Neural cell (in vitro differentiated cells): Measurements from ENCODE around the gene ERCC4. TPM values are rescaled to one million over a fixed set of nuclear protein-coding genes. Genes with fewer than 3 reads are reported as not detected.

Source experiments
- H2AFZ ChIP-seq: fragments of 200-600, 300-800 bp; sonication (generic), shearing (Covaris generic); 2 replicates; pipeline ENCODE4 v1.6.0; 2014; ENCODE audit warnings: low read depth, mild to moderate bottlenecking, antibody characterized with exemption, low read length, moderate library complexity
- H3F3A ChIP-seq: fragments of 200-600 bp; shearing (Covaris generic); 2 replicates; pipeline ENCODE4 v1.6.1; 2016; ENCODE audit warnings: mild to moderate bottlenecking, moderate library complexity, mixed read lengths, antibody characterized with exemption, low read length; ENCODE audit not compliant: insufficient read depth, poor library complexity, severe bottlenecking
- H3K27ac ChIP-seq: fragments of 200-600, 300-800 bp; sonication (generic), shearing (Covaris generic); 2 replicates; pipeline ENCODE4 v1.5.1; 2014; ENCODE audit warnings: mild to moderate bottlenecking, low read length, moderate library complexity
- H3K27me3 ChIP-seq: fragments of 300-800, 200-600 bp; sonication (generic), shearing (Covaris generic); 2 replicates; pipeline ENCODE4 v1.6.0; 2014; ENCODE audit warnings: mild to moderate bottlenecking, low read depth, low read length, moderate library complexity; ENCODE audit not compliant: insufficient read depth
- H3K36me3 ChIP-seq: fragments of 300-800, 200-600 bp; sonication (generic), shearing (Covaris generic); 2 replicates; pipeline ENCODE4 v1.5.1; 2014; ENCODE audit warnings: mild to moderate bottlenecking, antibody characterized with exemption, low read length, moderate library complexity; ENCODE audit not compliant: insufficient read depth
- H3K4me2 ChIP-seq: fragments of 300-800, 200-600 bp; sonication (generic), shearing (Covaris generic); 2 replicates; pipeline ENCODE4 v1.6.0; 2014; ENCODE audit warnings: mild to moderate bottlenecking, low read length
- H3K4me3 ChIP-seq: fragments of 300-800, 200-600 bp; sonication (generic), shearing (Covaris generic); 2 replicates; pipeline ENCODE4 v1.5.1; 2014; ENCODE audit warnings: mild to moderate bottlenecking, low read length, moderate library complexity
- H3K79me2 ChIP-seq: fragments of 200-600 bp; shearing (Covaris generic); replicated peaks from 2 replicates; pipeline ENCODE4 v1.6.0; 2014; ENCODE audit warnings: mild to moderate bottlenecking, low read length, moderate library complexity; ENCODE audit not compliant: insufficient read depth
- H3K9ac ChIP-seq: fragments of 300-800, 200-600 bp; sonication (generic), shearing (Covaris generic); 2 replicates; pipeline ENCODE4 v1.6.1; 2016; ENCODE audit warnings: mild to moderate bottlenecking, low read length, mixed read lengths
- H3K9me2 ChIP-seq: fragments of 200-600 bp; shearing (Covaris generic); 2 replicates; pipeline ENCODE4 v1.6.1; 2016; ENCODE audit warnings: mild to moderate bottlenecking, low read length, mixed read lengths; ENCODE audit not compliant: insufficient read depth
- H3K9me3 ChIP-seq: fragments of 200-600, 300-800 bp; sonication (generic), shearing (Covaris generic); 2 replicates; pipeline ENCODE4 v1.6.1; 2016; ENCODE audit warnings: mild to moderate bottlenecking, mixed run types, low read length, moderate library complexity, mixed read lengths
- H4K20me1 ChIP-seq: fragments of 200-600 bp; shearing (Covaris generic); 2 replicates; pipeline ENCODE4 v1.6.1; 2016; ENCODE audit warnings: mild to moderate bottlenecking, mixed run types; ENCODE audit not compliant: insufficient read depth
- EP300 ChIP-seq: fragments of 450-650 bp; conservative IDR thresholded peaks from 2 replicates; pipeline ENCODE4 v1.6.1; 2014; ENCODE audit warnings: antibody characterized with exemption, mild to moderate bottlenecking, moderate library complexity; ENCODE audit not compliant: poor library complexity, severe bottlenecking
- EZH2 ChIP-seq: fragments of 200-600, 300-800 bp; shearing (Covaris generic), sonication (generic); IDR thresholded peaks from 2 replicates; pipeline ENCODE4 v1.6.1; 2014; ENCODE audit warnings: antibody characterized with exemption, low read length, borderline replicate concordance, mild to moderate bottlenecking; ENCODE audit not compliant: insufficient read depth, poor library complexity, severe bottlenecking
- MXI1 ChIP-seq: fragments of 450-650 bp; conservative IDR thresholded peaks from 2 replicates; pipeline ENCODE4 v1.6.1; 2014; ENCODE audit warnings: antibody characterized with exemption, mild to moderate bottlenecking; ENCODE audit not compliant: poor library complexity, severe bottlenecking
- POLR2AphosphoS5 ChIP-seq: IDR thresholded peaks from 2 replicates; pipeline ENCODE4 v1.6.1; 2012
- RAD21 ChIP-seq: fragments of 450-650 bp; conservative IDR thresholded peaks from 2 replicates; pipeline ENCODE4 v1.6.1; 2014; ENCODE audit warnings: antibody characterized with exemption, mild to moderate bottlenecking, moderate library complexity
- SMC3 ChIP-seq: fragments of 450-650 bp; conservative IDR thresholded peaks from 2 replicates; pipeline ENCODE4 v1.6.1; 2014; ENCODE audit warnings: antibody characterized with exemption, mild to moderate bottlenecking, moderate library complexity; ENCODE audit not compliant: poor library complexity
- TAF1 ChIP-seq: IDR thresholded peaks from 2 replicates; pipeline ENCODE4 v1.6.1; 2012; ENCODE audit warnings: low read depth
- polyA plus RNA-seq: library from polyadenylated mRNA; depleted of rRNA; stranded (reverse); fragments of >200 nt; gene quantifications from 2 replicates; pipeline ENCODE4 v1.2.3, GENCODE V29; 2014
- TF ChIP-seq, protein P1 (sequence below): fragments of 450-650 bp; IDR thresholded peaks from 2 replicates; pipeline ENCODE4 v1.5.1; 2014; ENCODE audit warnings: antibody characterized with exemption, mild to moderate bottlenecking, moderate library complexity; ENCODE audit not compliant: poor library complexity, severe bottlenecking
- TF ChIP-seq, protein P2 (sequence below): IDR thresholded peaks from 2 replicates; pipeline ENCODE4 v1.6.1; 2012; ENCODE audit warnings: borderline replicate concordance

The ERCC4 gene
- polyA plus RNA-seq, 1 donor from 2014 or later, result 5.8 TPM

DNA sequence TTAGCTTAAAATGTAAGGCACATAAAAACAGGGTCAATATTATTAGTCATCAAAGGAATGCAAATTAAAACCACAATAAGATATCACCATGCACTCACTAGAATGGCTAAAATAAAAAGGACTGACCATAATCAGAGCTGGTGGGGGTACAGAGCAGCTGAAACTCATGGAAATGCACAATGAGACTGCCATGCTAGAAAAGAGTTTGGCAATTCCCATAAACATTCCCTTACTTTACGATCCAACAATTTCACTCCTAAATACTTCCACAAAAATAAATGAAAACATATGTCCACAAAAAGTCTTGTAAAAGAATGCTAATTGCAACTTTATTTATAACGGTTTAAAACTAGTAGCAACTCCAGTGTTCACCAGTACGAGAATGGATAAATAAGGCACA lies 36.1 kb upstream of the ERCC4 start:
- Histone ChIP-seq H3F3A (no peaks in the 10 kb centered on the region), H3K4me2 (no peak overlapping the region), H3K27me3 (no peaks in the 10 kb centered on the region), H3K36me3 (no peaks in the 10 kb centered on the region), H3K9ac (no peak overlapping the region), H3K9me3 (no peaks in the 10 kb centered on the region), H3K79me2 (no peaks in the 10 kb centered on the region), H3K4me3 (no peak overlapping the region), H4K20me1 (no peaks in the 10 kb centered on the region), H3K9me2 (no peaks in the 10 kb centered on the region), H3K27ac (no peak overlapping the region), H2AFZ (no peak overlapping the region)
- no peak for TF ChIP-seq RAD21
- TF ChIP-seq, protein P1, sequence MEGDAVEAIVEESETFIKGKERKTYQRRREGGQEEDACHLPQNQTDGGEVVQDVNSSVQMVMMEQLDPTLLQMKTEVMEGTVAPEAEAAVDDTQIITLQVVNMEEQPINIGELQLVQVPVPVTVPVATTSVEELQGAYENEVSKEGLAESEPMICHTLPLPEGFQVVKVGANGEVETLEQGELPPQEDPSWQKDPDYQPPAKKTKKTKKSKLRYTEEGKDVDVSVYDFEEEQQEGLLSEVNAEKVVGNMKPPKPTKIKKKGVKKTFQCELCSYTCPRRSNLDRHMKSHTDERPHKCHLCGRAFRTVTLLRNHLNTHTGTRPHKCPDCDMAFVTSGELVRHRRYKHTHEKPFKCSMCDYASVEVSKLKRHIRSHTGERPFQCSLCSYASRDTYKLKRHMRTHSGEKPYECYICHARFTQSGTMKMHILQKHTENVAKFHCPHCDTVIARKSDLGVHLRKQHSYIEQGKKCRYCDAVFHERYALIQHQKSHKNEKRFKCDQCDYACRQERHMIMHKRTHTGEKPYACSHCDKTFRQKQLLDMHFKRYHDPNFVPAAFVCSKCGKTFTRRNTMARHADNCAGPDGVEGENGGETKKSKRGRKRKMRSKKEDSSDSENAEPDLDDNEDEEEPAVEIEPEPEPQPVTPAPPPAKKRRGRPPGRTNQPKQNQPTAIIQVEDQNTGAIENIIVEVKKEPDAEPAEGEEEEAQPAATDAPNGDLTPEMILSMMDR, result no peak
- TF ChIP-seq, protein P2, sequence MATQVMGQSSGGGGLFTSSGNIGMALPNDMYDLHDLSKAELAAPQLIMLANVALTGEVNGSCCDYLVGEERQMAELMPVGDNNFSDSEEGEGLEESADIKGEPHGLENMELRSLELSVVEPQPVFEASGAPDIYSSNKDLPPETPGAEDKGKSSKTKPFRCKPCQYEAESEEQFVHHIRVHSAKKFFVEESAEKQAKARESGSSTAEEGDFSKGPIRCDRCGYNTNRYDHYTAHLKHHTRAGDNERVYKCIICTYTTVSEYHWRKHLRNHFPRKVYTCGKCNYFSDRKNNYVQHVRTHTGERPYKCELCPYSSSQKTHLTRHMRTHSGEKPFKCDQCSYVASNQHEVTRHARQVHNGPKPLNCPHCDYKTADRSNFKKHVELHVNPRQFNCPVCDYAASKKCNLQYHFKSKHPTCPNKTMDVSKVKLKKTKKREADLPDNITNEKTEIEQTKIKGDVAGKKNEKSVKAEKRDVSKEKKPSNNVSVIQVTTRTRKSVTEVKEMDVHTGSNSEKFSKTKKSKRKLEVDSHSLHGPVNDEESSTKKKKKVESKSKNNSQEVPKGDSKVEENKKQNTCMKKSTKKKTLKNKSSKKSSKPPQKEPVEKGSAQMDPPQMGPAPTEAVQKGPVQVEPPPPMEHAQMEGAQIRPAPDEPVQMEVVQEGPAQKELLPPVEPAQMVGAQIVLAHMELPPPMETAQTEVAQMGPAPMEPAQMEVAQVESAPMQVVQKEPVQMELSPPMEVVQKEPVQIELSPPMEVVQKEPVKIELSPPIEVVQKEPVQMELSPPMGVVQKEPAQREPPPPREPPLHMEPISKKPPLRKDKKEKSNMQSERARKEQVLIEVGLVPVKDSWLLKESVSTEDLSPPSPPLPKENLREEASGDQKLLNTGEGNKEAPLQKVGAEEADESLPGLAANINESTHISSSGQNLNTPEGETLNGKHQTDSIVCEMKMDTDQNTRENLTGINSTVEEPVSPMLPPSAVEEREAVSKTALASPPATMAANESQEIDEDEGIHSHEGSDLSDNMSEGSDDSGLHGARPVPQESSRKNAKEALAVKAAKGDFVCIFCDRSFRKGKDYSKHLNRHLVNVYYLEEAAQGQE, result no peak
- TF ChIP-seq EZH2, result no peak
- TF ChIP-seq TAF1, result no peak
- TF ChIP-seq SMC3, result no peak
- TF ChIP-seq MXI1, result no peak
- TF ChIP-seq EP300, result no peak

DNA sequence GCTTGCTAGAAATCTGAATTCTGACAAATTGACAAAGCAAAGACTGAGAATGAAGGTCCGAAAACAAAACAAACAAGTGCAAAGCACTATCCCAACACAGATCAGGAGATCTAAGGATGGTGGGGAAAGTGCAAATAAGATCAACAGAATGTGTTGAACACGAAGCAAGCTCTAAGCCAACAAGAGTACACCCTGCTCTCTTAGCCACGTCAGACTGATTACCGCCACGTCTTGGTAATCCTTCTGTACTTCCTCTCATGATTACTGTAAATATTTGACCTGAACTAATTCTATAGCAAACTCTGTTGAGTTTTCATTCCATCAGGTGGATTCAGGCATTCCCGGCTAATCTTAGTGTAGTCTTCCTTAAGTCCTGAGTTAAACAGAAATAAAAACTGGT lies 34.3 kb upstream of the ERCC4 start:
- H2AFZ ChIP-seq, result no peak overlapping the region
- H3K27me3 ChIP-seq, result no peaks in the 10 kb centered on the region
- no peak for TF ChIP-seq TAF1
- no peak for TF ChIP-seq SMC3
- TF ChIP-seq POLR2AphosphoS5, result no peak
- TF ChIP-seq, protein P1, result no peak
- no peak for TF ChIP-seq RAD21
- TF ChIP-seq MXI1, result no peak
- no peak overlapping the region for H3K4me3 ChIP-seq
- H3K9me3 ChIP-seq, result no peaks in the 10 kb centered on the region
- H3F3A ChIP-seq, result no peaks in the 10 kb centered on the region
- H3K27ac ChIP-seq, result no peak overlapping the region
- no peaks in the 10 kb centered on the region for H3K79me2 ChIP-seq
- no peaks in the 10 kb centered on the region for H3K9me2 ChIP-seq
- no peak overlapping the region for H3K9ac ChIP-seq
- no peaks in the 10 kb centered on the region for H4K20me1 ChIP-seq
- no peaks in the 10 kb centered on the region for H3K36me3 ChIP-seq
- H3K4me2 ChIP-seq, result no peak overlapping the region
